Muscle of arm (tissue), 12 donors: ENCODE results near the gene EVA1A. TPM values are rescaled to one million over a fixed set of nuclear protein-coding genes. Genes with fewer than 3 reads are reported as not detected.

Source experiments
- DNase-seq: peaks from one replicate; pipeline ENCODE4 v3.0.0-alpha.2; 2013
- polyA plus RNA-seq, 12 donors: library from polyadenylated mRNA; unstranded; fragments of 120-200 nt; gene quantifications; one replicate each; pipeline ENCODE4 v1.2.1, GENCODE V29; 2013; ENCODE audit not compliant: insufficient read length in 12 of 12

Gene EVA1A
- polyA plus RNA-seq, 12 donors = 4.8 to 26.7 (median 6.2) TPM; not detected in 1

GRCh38 chr2:75592888-75593287 is 32.1 kb upstream of the EVA1A start:
- DNase-seq = no peak

GRCh38 chr2:75592030-75592429 is 31.3 kb upstream of the EVA1A start:
- DNase-seq = no peak

GRCh38 chr2:75589391-75590105 is 28.8 kb upstream of the EVA1A start:
- DNase-seq = no peak

GRCh38 chr2:75587954-75588587 is 27.3 kb upstream of the EVA1A start:
- no peak for DNase-seq

GRCh38 chr2:75586971-75587370 is 26.2 kb upstream of the EVA1A start:
- DNase-seq = no peak

- DNase-seq = no peak
Measured at GRCh38 chr2:75582840-75583239, 22.1 kb upstream of the EVA1A start.

- DNase-seq = no peak
Measured at GRCh38 chr2:75580606-75581005, 19.9 kb upstream of the EVA1A start.

- DNase-seq = no peak
Measured at GRCh38 chr2:75580156-75580555, 19.4 kb upstream of the EVA1A start.

- DNase-seq = no peak
Measured at GRCh38 chr2:75579186-75579585, 18.4 kb upstream of the EVA1A start.

GRCh38 chr2:75577280-75577679 is 16.5 kb upstream of the EVA1A start:
- DNase-seq = no peak

- DNase-seq = no peak
Measured at GRCh38 chr2:75574106-75574505, 13.4 kb upstream of the EVA1A start.

GRCh38 chr2:75573145-75573878 is 12.6 kb upstream of the EVA1A start:
- DNase-seq = no peak

- no peak for DNase-seq
Measured at GRCh38 chr2:75571730-75572430, 11.1 kb upstream of the EVA1A start.

- peak; percentile 43 for DNase-seq
Measured at GRCh38 chr2:75570948-75571729, 10.4 kb upstream of the EVA1A start.

- no peak for DNase-seq
Measured at GRCh38 chr2:75570024-75570947, 9.5 kb upstream of the EVA1A start.

GRCh38 chr2:75569546-75569945 is 8.8 kb upstream of the EVA1A start:
- no peak for DNase-seq

GRCh38 chr2:75568174-75568573 is 7.4 kb upstream of the EVA1A start:
- DNase-seq = no peak

- no peak for DNase-seq
Measured at GRCh38 chr2:75565472-75566462, 5.0 kb upstream of the EVA1A start.
